NCI-H2171 (cell line): Measurements from ENCODE around the gene LRRC23.
"Not testable (repeated sequence)": the region's sequence is repeated elsewhere in the genome, so short reads cannot be mapped to it uniquely, and the experiment has no call there.

Source experiments
- DNase-seq: peaks from one replicate; lab custom pipeline; 2025; lab: John Stamatoyannopoulos, UW

Gene LRRC23

GRCh38 chr12:6902448-6902847, 2.2 kb upstream of the LRRC23 start:
- DNase-seq = no peak

GRCh38 chr12:6903722-6904121, 900 bp upstream of the LRRC23 start:
- DNase-seq = no peak

- DNase-seq = no peak
Measured at GRCh38 chr12:6905414-6906040, 905 bp downstream of the LRRC23 start.

GRCh38 chr12:6908141-6908540, 3.5 kb downstream of the LRRC23 start:
- DNase-seq = not testable (repeated sequence)

DNA sequence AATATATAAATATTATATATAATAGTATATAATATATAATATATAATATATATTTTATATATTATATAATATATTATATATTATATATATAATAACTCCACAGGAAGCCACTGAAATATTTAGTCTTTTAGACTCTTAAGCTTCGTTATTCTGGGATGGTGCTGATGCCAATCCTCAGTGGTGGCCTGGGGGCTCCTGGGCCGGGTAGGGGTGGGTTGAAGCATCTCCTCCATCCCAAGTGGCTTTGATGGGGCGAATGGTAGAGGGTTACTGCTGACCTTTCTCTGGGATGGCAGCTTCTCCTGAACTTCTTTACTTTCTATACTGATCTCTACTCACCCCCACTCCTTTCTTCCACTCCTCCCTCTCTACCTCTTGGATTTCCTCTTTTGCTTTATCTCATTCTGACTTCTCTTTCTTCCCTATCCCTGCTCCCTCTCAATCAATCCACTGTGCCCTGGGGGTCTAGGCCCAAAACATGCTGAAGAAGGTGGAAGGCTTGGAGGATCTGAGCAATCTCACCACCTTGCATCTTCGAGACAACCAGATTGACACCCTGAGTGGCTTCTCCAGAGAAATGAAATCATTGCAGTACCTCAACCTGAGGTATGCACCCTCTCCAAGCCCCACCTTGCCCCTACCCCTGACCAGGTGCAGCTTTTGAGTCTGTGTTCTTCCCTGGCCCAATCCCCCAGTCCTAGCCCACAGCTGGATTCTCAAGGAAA, 5.0 kb downstream of the LRRC23 start:
- peak; percentile 46 for DNase-seq

DNA sequence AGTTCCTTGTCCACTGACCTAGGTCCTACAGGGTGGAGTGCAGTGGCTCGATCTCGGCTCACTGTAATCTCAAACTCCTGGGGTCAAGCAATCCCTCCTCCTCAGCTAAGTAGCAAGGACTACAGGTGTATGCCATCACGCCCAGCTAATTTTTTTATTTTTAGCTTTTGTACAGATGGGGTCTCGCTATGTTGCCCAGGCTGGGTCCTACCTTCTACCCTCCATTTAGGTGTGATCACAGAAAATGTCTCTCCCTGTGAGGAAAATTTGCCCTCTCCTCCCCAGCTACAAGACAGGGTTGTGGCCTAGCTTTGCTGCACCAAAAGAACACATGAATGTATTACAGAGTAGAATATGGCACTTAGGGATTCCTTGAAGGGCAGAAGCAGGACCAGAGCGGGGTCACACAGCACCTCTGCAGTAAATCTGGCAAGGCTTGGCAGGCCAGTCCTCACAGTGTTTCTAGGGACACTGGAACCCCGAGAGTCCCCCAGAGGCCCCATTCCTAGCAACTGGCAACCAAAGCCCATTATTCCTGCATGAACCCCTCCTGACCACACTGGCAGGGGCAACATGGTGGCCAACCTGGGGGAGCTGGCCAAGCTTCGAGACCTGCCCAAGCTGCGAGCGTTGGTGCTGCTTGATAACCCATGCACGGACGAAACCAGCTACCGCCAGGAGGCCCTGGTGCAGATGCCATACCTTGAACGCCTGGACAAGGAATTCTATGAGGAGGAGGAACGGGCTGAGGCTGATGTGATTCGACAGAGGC, 7.7 kb downstream of the LRRC23 start:
- no peak for DNase-seq

DNA sequence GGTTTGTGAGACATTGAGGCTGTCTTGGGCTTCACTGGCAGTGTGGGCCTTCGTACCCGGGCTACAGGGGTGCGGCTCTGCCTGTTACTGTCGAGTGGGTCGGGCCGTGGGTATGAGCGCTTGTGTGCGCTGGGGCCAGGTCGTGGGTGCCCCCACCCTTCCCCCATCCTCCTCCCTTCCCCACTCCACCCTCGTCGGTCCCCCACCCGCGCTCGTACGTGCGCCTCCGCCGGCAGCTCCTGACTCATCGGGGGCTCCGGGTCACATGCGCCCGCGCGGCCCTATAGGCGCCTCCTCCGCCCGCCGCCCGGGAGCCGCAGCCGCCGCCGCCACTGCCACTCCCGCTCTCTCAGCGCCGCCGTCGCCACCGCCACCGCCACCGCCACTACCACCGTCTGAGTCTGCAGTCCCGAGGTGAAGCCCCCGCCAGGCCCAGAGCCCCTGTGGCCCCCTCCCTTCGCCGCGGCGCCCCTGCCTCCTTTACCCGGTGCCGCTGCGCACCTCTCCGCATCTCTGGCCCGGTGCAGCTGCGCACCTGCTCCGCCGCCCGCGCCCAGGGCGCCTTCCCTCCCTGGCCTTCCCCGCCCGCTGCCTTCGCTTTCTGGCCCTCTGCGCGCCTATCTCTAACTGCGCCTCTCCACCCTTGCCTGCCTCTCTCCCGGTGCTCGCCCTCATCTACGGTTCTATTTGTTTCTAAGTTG, 9.8 kb downstream of the LRRC23 start, which contains the start of gene ENO2:
Gene ENO2 (plus strand): TSS at position 335 of the 701 bp plus-strand sequence. CDS start 1,253 bp downstream, outside the sequence.
- DNase-seq = peak; percentile 100

DNA sequence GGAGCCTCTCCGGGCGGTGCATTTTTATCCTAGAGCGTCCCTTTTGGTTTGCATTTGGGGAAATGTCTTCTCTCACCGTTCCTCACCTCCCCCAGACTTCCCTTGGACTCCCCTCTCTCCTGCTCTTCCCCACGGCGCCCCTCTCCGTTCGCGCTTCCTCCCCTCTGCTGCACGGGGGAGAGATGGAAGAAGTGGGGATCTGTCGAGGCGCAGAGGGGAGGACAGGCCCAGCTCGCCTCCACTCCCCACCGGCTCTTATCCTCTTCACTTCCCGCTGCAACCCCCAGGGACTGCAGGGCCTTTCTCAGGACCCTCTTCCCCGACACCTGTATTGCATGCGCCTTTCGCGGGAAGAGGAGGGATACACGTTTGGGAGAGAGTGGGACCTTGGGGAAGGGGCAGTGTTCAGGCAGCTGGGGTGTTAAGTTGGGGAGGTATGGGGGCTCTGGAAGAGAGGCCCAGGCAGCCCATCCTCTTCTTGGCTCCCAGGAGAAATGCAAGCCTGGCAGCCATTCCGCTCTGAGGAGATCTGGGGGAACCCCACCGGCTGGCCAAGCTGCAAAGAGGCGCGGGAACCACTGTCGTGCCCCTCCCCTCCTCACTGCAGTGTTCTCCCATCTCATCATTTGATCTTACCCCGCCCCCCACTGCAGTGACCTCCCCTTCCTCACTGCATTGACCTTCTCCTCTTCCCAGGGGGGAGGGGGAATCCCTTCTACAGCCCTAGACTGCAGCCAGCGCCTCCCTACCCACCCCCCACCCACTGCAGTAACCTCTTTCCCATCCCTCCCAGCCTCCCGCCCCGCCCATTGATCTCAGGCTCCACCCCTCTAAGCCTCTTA, 10.5 kb downstream of the LRRC23 start:
- peak; percentile 89 for DNase-seq

- no peak for DNase-seq
Measured at GRCh38 chr12:6915789-6916285, 11.2 kb downstream of the LRRC23 start.

GRCh38 chr12:6916426-6917200, 12.0 kb downstream of the LRRC23 start:
- DNase-seq = no peak

- no peak for DNase-seq
Measured at GRCh38 chr12:6917491-6918231, 13.0 kb downstream of the LRRC23 start.

GRCh38 chr12:6919588-6919987, 15.0 kb downstream of the LRRC23 start:
- no peak for DNase-seq

DNA sequence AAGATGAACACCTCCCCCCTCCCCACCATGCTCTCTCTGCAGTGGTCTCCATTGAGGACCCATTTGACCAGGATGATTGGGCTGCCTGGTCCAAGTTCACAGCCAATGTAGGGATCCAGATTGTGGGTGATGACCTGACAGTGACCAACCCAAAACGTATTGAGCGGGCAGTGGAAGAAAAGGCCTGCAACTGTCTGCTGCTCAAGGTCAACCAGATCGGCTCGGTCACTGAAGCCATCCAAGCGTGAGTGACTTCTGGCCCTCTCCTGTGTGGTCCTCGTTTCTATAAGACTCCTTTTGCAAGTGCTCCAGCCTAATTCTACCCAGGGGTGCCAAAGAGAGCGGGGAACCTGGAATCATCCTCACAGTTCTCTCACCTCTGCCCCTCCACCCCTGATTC, 16.9 kb downstream of the LRRC23 start:
- no peak for DNase-seq

DNA sequence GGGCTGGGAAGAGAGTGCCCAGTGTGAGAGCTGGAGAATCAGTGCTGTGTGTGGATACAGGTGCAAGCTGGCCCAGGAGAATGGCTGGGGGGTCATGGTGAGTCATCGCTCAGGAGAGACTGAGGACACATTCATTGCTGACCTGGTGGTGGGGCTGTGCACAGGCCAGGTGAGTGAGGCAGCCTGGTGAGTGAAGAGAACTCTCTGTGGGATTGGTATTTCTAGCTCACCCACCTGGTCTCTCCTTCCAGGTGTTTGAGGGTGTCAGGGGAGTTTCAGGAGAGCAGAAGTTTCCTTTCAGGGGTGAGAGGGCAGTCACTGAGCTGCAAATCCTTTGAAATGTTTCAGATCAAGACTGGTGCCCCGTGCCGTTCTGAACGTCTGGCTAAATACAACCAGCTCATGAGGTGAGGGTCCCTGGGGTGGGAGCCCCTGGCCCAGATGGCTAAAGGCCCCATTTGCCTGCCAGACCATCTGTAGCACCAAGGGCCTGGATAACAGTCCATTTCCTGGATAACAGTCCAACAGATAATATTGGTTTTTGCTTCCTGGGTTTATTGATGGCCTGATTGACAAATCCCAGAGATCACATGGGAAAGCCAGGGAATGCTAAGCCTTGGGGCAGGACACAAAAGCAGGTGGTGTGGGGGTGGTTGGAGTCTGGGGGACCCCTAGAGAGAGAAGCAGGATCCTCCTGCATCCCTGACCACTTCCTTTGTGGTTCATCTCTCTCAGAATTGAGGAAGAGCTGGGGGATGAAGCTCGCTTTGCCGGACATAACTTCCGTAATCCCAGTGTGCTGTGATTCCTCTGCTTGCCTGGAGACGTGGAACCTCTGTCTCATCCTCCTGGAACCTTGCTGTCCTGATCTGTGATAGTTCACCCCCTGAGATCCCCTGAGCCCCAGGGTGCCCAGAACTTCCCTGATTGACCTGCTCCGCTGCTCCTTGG, 17.6 kb downstream of the LRRC23 start:
- no peak for DNase-seq

- DNase-seq = no peak
Measured at GRCh38 chr12:6923003-6923732, 18.5 kb downstream of the LRRC23 start.

DNA sequence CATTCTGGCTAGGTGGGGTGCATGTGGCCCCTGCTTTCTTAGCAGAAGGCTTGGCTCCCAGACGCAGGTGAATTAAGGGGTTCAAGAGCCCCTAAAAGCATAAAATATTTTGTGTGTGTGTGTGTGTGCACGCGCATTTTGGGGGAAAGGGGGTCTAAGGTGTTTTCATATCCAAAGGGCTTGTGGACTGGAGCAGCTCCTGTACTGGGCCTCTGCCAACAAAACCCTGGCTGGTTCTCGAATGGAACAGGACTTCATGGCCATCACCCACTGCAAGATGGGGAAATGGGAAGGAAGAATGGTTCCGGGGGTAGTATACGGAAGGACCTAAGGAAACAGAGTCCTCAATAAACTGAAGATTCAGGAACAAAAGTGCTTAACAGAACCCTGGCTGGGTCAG, 19.2 kb downstream of the LRRC23 start:
- no peak for DNase-seq

- DNase-seq = no peak
Measured at GRCh38 chr12:6925239-6925539, 20.6 kb downstream of the LRRC23 start.
